ENCODE results near the gene KIF1B. TPM values are rescaled to one million over a fixed set of nuclear protein-coding genes. Genes with fewer than 3 reads are reported as not detected.
A peak's percentile ranks its signal among the peaks of the same experiment; 100 is the strongest.

Gene KIF1B
- polyA plus RNA-seq, 1 of the 3 experiments (the other 2 are of a cell fraction) = 6.8 TPM

DNA sequence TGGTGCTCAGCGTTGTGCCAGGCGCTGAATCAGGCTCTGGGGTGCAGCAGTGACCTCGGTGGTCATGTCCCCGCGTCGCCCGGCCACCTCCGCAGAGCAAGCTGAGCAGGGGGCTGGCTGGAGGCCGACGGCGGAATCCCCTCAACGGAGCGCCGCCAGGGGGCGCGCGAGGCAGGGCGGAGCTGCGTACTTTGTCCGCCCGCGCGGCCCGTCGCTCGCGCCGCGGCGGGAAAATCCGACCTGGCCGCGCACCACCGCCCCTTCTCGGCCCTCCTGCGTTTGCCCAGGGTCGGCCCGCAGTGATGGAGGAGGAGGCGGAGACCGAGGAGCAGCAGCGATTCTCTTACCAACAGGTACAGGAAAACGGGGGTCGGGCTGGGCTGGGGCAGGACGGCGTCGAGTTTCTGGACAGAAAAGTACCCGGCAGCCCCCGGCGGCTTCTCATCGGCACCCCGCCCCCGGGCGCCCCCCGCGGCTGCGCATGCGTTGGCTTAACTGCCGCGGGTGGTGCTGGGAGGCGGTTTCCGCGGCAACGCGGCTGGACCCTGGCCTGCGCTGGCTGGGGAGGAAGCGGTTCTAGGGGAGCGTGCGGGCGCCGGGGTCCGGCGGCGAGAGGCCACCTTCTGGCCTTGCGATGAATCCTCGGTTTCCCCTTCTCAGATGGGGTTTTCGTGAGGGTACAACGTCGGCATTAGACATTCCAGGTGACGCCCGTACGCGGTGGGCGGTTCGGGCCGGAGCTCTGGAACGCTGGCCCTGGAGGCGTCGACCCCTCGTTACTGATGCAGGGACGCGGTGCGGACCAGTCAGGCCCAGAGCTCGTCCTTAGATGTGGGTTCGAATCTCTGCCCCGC, 220.1 kb downstream of the KIF1B start, which contains the start of gene CENPS (continued):
- TF ChIP-seq, protein P1, sequence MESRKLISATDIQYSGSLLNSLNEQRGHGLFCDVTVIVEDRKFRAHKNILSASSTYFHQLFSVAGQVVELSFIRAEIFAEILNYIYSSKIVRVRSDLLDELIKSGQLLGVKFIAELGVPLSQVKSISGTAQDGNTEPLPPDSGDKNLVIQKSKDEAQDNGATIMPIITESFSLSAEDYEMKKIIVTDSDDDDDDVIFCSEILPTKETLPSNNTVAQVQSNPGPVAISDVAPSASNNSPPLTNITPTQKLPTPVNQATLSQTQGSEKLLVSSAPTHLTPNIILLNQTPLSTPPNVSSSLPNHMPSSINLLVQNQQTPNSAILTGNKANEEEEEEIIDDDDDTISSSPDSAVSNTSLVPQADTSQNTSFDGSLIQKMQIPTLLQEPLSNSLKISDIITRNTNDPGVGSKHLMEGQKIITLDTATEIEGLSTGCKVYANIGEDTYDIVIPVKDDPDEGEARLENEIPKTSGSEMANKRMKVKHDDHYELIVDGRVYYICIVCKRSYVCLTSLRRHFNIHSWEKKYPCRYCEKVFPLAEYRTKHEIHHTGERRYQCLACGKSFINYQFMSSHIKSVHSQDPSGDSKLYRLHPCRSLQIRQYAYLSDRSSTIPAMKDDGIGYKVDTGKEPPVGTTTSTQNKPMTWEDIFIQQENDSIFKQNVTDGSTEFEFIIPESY (IDR thresholded peaks at IDR 0.05; ENCODE audit: borderline replicate concordance, low read depth) = peak; percentile 64; the same call in 1 of the 2 replicates
- TF ChIP-seq, protein P2, sequence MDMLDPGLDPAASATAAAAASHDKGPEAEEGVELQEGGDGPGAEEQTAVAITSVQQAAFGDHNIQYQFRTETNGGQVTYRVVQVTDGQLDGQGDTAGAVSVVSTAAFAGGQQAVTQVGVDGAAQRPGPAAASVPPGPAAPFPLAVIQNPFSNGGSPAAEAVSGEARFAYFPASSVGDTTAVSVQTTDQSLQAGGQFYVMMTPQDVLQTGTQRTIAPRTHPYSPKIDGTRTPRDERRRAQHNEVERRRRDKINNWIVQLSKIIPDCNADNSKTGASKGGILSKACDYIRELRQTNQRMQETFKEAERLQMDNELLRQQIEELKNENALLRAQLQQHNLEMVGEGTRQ (IDR thresholded peaks at IDR 0.05; ENCODE audit: borderline replicate concordance, low read depth, low read length) = no peak
- TF ChIP-seq, protein P3, sequence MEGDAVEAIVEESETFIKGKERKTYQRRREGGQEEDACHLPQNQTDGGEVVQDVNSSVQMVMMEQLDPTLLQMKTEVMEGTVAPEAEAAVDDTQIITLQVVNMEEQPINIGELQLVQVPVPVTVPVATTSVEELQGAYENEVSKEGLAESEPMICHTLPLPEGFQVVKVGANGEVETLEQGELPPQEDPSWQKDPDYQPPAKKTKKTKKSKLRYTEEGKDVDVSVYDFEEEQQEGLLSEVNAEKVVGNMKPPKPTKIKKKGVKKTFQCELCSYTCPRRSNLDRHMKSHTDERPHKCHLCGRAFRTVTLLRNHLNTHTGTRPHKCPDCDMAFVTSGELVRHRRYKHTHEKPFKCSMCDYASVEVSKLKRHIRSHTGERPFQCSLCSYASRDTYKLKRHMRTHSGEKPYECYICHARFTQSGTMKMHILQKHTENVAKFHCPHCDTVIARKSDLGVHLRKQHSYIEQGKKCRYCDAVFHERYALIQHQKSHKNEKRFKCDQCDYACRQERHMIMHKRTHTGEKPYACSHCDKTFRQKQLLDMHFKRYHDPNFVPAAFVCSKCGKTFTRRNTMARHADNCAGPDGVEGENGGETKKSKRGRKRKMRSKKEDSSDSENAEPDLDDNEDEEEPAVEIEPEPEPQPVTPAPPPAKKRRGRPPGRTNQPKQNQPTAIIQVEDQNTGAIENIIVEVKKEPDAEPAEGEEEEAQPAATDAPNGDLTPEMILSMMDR (IDR thresholded peaks at IDR 0.05) = peak; percentile 77
- peak; percentile 86 for TF ChIP-seq NRF1 (IDR thresholded peaks at IDR 0.05; ENCODE audit: low read depth, low read length)
- peak; percentile 42 for TF ChIP-seq GATA2 (CRISPR knock-in tag; IDR thresholded peaks at IDR 0.05)
- TF ChIP-seq FOSL2 (IDR thresholded peaks at IDR 0.05; ENCODE audit: borderline replicate concordance, low read depth) = peak; percentile 23; the same call in 1 of the 2 replicates

Small RNA genes lying within 50 kb of the gene (small RNA-seq; reads per million reads assigned to genes)
- gene MIR1273D (0 reads per million in 7 experiments), gene RNU6-37P (0 reads per million in 7 experiments), gene RNU6-828P (0 to 0.20 (median 0) reads per million in 7 experiments)

Other genes starting within 250 kb of the KIF1B start
- 1.3 and 2.5 TPM in 2 replicates for gene RBP7, start 213.3 kb upstream of the KIF1B start, polyA plus RNA-seq (2012; rRNA removed)
- 14.4 and 19.1 TPM in 2 replicates for gene UBE4B, start 177.6 kb upstream of the KIF1B start, polyA plus RNA-seq (2012; rRNA removed)
- gene PGD, start 188.5 kb downstream of the KIF1B start, polyA plus RNA-seq (2012; rRNA removed) = 75.3 and 76.2 TPM in 2 replicates
- 16.6 and 20.0 TPM in 2 replicates for gene CENPS, start 219.9 kb downstream of the KIF1B start, polyA plus RNA-seq (2012; rRNA removed)
- 0.26 and 0.29 TPM in 2 replicates for gene CORT, start 239.5 kb downstream of the KIF1B start, polyA plus RNA-seq (2012; rRNA removed)

All from SK-N-SH (cell line).